GM18873 (cell line): ENCODE data around the gene EMC1.
"Not testable (repeated sequence)": the region's sequence is repeated elsewhere in the genome, so short reads cannot be mapped to it uniquely, and the experiment has no call there.

Experiments
- ATAC-seq: cut with Tn5 transposase; IDR thresholded peaks from one replicate; pipeline ENCODE4 v1.9.1; 2021; ENCODE audit warnings: mild to moderate bottlenecking, moderate library complexity, moderate number of reproducible peaks; ENCODE audit not compliant: unreplicated experiment, low FRiP score

Gene EMC1

DNA sequence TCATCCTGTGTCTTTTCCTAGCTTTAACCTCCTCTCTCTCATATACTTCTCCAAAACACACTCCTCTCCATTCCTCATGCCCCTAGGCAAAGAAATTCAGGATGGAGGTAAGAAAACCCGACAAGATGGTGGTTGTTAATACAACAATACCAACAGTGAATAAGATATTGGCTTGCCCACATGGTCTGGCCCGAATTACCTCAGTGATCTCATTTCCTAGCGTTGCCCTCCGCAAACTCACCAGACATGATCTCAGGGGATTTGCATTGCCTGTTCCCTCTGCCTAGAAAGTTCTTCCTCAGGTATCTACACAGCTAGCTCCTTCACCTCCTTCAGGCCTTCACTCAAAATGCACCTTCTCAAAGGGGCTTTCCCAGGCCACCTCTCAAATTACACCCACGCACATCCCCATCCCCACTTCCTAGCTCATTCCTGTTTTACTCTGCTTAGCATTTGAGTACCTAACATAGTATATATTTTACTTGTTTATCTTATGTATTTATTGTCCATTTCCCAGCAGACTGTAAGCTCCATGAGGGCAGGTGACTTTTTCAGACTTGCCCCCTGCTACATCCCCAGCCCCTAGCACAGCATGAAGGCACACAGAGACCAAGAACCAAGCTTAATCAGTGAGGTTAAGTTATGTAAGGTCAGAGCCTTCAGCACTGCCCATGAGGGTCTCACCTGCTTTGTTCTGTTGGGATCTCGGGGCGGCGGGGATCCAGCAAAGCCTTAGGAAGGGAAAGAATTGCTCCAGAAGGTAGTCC is 31.1 kb downstream of the EMC1 start:
- no peak for ATAC-seq

DNA sequence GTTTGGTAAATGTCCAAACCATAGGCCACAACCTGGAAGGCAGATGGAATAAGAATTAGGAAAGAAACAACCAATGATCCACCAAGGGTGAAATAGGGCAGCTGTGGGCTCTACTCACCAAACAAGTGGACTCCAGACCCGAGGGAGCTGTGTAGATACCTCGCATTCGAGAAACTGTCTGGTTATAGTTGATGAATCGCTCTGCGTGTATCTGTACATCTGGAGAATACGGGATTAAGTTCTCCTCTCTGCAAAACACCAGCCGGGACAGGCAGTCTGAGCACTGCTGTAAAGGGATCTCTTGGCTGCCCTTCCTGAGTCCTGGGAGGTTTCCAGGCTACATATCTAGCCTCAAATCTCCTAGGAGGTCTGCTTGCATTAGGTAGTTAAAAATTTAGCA is 31.9 kb downstream of the EMC1 start:
- ATAC-seq: no peak

DNA sequence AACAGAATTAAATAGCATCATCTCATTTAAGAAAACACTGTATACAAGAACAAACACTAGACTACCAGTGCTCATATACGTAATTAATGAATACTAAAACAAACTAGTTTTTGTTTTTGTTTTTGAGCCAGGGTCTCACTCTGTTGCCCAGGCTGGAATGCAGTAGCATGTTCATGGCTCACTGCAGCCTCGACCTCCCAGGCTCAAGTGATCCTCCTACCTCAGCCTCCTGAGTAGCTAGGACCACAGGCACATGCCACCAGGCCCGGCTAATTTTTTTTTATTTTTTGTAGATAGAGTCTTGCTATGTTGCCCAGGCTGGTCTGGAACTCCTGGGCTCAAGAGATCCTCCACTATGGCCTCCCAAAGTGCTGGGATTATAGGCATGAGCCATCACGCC is 34.7 kb downstream of the EMC1 start:
- not testable (repeated sequence) for ATAC-seq

DNA sequence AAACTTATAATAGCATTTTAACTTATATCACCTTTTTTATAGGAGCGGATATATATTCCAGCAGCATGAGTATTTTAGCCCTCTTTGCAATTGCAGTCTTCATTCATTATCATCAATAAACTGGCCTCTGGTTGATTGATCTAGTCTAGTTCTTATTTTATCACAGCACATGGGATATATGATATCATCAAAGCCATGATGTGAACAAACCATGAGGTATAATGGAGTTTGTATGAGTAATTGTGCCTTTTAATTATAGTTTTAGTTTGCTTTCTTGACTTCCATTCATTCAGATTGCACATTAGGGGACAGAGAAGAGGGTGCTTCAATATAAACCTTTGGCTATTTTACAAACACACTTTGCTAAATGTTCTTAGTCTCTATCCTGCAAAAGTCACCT is 37.7 kb downstream of the EMC1 start:
- no peak for ATAC-seq

DNA sequence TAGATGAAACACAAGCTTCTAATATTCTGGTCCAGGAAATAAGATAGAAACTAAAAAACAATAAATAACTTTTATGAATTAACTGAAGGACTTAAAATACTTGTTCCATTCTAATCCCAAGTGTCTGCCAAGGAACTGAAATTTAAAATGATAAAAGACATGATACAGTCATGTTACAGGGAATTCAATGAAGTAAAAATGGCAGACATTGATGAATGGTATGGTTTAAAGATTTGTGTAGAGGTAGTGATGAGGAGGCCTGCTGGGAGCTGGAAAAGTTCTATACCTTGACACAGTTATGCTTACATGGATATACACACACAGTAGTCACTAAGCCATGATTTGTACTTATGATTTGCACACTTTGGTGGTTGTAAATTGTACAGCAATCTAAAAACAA is 39.2 kb downstream of the EMC1 start:
- no peak for ATAC-seq

DNA sequence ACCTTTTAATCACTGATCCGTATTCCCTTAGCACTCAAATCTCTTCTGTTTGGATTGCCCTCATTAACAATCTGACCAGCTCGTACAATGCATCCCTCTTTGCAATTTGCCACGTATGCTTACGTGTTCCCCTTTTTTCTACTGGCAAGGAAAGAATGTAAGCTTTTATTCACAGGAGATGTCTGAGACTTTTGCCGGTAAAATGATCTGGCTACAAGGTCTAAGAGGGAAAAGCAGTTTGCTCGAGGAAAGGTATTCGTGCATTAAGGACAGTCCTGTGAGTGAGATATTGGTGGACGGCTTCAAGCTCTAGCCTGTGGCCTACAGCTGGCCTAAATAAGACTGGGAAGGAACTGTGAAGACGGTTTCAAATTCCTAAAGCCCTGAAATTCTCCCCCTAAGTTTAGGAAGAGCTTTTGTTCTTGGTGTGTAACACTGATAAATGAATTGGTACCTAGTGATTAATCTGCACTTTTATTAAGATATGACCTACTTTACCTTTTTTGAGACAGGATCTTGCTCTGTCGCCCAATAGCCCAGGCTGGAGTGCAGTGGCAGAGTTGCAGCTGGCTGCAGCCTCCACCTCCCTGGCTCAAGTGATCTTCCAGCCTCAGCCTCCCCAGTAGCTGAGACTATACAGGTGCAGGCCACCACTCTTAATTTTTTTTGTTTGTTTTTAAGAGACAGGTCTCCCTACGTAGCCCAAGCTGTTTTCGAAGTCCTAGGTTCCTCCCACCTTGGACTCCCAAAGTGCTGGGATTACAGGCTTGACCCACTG is 40.4 kb downstream of the EMC1 start:
- no peak for ATAC-seq

DNA sequence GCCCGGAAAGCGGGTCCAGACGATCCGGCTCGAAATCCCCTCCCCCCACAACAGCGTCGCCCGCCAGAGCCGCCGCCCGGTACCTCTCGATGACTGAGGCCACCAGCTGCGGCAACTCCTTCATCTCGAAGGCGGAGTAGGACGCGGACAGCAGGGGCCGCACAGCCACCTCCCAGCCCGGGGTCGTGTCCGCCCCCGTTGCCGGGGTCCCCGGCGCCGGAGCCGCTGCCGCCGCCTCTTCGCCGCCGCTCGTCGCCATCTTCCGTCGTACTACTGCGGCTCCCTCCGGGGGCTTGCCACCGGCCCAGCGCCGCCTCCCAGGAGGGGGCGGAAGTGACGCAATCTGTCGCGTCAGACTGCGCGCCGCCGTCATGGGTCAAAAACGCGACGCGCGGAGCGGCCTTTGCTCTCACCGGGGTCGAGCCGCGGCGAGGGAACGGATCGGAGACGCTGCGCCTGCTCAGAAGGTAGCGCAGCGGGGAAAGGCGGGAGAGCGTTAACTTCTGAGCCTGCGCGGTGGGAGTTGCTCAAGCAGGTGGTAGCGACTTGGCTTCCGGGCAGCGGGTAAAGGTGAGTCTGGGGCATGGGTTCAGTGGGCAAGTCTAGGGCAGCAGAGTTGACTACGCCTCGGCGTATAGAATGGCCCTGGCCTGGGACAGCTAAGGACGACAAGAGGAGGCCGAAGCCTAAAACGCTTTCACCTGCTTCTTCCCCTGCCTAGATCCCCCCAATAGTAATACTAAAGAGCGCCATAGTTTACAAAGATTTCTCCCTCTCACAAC is 41.1 kb downstream of the EMC1 start, which contains the start of gene UBR4:
Gene UBR4 (minus strand): TSS at position 277 of the 782 bp plus-strand sequence. CDS start 18 bp downstream, at position 259.
- ATAC-seq: peak; percentile 65

DNA sequence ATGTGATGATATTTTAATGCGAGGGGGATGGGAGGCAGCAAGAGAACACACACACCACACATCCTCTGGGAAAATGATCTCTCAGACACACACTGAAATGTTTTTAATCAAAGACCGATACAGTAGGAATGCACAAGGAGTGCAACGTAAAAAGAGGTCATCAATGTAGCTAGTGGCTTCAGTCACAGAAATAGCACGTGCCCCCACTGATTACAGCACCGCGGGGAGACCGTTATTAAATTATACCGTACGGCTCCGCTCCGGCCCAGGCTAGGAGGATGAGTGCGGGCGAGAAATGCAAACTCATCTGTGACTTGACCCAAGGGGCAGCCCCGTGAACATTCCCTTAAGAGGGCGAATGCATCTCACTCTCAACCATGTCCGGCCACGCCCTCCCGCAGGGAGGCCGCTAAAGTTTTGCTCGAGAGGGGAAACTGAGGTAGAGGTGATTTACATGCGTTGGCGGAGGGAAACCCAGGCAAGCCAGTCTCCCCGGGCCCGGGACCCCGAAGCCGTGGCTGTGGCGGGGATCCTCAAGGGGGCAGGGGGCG is 41.8 kb downstream of the EMC1 start:
- peak; percentile 39 for ATAC-seq

DNA sequence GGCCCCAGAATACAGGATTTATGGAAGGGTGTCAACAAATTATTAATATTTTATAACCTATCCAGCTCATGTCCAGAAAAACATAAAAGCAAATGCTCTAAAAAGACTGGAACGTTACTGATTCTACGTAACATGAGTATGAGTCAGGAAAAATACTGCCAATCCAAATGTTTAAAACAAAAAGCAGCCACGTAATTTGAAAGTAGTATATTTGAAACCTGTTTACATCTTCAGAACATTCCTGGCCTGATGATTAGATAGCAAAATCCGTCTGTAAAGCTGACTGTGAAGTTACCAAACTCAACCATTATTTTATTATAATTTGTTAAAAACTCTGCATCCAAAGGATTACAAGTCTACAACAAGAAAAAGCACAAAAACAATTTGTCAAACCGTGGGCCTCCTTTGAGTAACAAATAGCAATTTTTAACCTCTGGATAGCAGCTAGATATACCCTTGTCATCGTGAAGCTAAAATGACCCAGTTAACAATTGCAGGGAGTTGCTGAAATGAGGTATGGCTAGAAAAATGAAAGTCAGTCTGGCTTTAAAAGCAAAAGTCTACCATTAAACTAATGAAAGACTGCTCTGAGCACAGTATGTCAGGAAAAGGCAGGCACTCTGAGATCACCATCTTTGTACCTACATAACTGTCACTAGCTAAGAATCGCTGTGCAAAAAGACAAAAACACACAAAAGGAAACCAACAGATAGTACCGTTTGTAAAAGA is 42.5 kb downstream of the EMC1 start:
- no peak for ATAC-seq

DNA sequence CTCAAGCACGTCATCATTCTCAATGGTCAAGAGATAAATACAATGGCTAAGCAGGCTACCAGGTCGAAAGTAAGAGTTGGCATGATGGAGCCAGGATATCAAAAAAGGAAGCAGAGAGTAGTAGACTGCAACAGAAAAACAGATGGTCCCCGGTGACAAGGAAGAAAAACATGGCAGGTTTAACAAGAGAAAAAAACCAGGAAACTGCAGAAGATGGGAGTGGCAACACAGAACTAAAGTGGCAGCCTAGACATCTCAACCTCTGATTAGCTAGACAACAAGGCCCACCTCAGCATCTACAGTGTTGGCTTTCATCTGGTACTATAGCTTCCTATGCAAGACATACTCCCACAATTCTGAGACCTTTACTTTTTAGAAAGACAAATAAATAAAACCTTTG is 44.4 kb downstream of the EMC1 start:
- ATAC-seq: no peak

DNA sequence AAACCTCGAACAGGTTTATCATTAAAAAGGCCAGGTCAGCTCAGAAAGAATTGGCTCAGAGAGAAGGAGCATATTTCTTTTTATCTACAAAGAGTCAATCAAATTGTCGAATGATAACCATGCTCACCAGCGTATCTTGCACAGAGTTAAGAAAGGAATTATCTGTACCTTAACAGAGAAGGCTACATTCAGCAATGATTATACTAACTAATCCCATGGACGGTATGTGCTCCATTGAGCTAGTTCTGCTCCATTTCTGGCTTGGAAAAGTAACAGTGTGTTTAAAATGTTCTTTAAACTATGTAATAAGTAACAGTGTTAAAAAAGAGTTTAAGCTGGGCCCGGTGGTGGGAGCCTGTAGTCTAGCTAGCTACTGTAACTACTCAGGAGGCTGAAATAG is 45.5 kb downstream of the EMC1 start:
- ATAC-seq: no peak

DNA sequence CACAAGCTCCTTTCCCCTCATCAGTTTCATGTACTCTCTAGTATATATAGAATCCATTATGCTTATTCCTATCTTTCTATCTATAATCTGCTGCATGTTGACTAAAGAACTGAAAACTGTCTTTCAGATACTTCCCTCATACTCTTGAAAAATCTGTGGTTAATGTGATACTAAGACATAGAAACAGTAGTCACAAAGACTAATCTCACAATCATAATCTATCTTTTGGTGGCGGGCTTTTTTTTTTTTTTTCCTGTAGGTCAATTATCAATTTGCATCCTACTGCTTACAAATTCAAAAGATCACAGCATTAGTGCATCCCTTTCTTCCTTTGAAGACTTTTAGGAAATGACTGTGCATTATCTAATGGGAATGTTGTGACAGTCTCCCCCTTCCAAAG is 45.9 kb downstream of the EMC1 start:
- no peak for ATAC-seq

DNA sequence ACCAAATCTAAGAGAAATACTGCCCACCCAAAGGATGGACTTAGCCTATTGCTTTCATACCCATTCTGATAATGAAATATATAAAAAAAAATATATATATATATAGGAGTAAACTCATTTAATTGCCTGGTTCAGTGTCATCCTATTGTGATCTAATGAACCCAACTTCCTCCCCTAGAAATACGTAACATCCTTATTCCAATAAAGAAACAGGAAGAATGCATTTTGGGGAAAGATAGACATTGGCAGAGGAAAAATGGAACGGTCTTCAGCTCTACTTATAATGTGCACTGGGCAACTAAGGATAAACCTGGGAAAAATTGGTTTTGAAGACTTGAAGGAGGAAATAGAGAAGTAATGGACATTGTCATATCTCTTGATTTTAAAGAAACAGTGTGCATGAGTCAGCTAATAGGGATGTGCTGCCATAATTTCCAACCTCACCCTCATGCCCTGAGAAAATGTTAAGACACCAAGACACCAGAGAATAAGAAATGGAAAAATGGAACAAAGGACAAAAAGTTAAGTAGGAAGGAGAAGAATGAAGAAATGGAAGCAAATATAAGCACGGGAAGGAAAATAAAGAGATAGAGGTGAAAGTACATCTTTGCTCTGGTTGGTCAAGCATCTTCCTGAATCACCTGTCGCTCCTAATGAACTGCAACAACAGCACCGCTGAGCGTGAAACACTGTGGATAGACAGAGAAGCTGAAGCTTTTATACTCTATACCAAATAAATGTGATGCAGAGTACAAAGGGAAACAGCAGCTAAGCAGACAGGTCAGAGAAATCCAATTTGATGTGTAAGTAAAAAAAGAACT is 46.7 kb downstream of the EMC1 start:
- ATAC-seq: no peak

DNA sequence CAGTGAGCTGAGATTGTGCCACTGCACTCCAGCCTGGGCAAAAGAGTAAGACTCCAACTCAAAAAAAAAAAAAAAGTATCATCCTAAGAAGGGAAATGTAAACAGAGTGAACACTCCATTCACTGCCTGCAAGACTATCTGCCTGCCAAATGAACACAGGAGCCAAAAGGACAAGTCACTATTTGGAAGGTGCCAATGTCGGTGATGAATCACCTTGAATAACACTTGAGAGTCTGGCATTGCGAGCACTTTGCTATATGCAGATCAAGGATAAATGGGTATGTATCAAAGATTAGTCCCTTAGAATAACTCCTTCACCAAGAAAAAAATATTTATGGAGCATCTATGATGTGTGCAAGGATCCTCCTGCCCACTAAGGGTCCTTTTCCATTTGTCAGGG is 47.9 kb downstream of the EMC1 start:
- no peak for ATAC-seq

DNA sequence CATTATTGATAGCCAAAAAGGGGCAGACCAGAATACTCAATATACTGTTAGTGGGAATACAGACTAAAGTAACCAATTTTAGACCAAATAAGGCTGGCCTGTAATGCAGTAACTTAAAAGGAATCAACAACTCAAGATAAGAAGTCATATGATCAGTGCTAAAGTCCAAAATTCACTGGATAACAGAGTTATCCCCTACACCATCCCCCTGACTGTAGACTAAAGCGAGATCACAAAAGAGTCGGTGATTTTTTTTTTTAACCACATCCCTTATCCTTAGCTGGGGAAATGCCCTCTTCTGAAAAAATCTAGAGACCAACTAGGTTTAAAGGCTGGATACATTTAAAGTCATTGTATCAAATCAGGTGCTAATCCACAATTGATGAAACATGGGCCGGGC is 48.9 kb downstream of the EMC1 start:
- ATAC-seq: no peak

DNA sequence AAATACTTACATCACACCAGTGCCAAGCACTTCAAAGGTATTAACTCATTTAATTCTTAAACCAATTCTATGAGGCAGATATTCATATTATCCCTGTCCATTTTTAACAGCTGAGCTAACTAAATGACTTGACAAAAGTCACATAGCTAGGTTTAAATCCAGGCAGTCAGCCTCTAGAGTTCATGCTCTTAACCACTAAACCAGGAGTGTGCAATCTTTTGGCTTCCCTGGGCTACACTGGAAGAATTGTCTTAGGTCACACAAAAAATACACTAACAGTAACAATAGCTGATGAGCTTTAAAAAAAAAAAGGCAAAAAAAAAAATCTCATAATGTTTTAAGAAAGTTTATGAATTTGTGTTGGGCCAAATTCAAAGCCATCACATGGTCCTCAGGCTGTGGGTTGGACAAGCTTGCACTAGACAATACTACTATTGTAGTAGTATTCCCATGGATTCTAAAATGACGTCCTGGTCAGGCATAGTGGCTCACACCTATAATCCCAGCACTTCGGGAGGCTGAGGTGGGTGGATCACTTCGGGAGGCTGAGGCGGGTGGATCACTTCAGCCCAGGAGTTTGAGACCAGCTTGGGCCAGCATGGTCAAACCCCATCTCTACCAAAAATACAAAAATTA is 51.2 kb downstream of the EMC1 start:
- ATAC-seq: no peak

DNA sequence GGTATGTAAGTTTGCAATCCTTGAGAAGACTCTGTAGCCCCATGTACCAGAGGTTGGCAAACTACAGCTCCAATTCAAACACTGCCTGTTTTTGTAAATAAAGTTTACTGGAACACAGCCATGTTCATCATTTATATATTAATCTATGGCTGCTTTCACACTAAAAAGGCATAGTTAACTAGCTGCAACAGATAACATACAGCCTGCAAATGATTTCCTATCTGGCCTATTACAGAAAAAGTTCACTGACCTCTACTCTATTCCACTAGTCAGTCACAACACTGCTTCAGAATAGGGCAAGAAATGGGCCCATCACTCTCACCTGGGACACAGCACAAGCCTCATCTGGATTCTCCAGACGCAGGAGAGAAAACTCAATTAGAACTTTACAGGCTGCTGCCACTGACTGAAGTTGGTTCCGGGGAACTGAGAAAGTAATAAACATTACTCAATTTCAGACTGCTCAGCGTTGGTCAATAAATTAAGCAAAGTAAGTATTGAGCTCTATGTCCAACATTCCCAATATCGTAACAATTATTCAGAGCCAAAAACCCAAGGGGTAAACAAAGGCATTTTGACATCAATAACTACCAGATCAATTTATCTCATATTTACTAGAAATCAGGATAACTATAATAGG is 51.9 kb downstream of the EMC1 start:
- no peak for ATAC-seq

DNA sequence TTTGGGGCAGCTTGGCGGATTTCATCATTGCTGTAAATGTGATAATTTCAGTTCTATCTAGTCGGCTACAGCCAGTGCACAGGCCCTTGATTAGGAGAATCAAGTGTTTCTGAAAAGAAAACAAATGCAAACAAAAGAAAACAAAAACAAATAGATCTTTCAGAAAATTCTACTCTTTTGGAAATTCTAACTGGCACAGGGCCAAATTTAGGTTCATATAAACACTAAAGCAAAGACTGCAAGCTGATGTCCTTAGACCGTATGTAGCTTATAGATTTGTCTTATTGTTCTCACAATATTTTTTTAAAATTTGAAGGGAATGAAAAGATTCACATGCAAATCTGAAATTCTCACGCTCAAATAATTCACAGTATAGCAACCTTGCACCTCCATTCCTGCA is 52.5 kb downstream of the EMC1 start:
- ATAC-seq: no peak
